CD14-positive monocyte (primary cell): ENCODE results near the gene LSM10. TPM values are rescaled to one million over a fixed set of nuclear protein-coding genes. Genes with fewer than 3 reads are reported as not detected.

Experiments used
- DNase-seq, 3 donors: peaks; one replicate each; pipeline ENCODE4 v3.0.0-alpha.2; 2011 to 2022
- H2AFZ ChIP-seq: 2 replicates; pipeline ENCODE4 v1.6.0; 2012; ENCODE audit warnings: mild to moderate bottlenecking, low read depth, low read length, inconsistent platforms; ENCODE audit not compliant: insufficient read depth, poor library complexity, severe bottlenecking
- H3K27ac ChIP-seq, 2 donors: 1 replicate in 1 of 2; 2 replicates in 1 of 2; pipeline ENCODE4 v1.5.1; 2012 to 2013; ENCODE audit warnings: low read length in 2 of 2, control low read depth in 1 of 2, inconsistent platforms in 1 of 2, low read depth in 1 of 2, mild to moderate bottlenecking in 1 of 2
- H3K27me3 ChIP-seq, 2 donors: one replicate each; pipeline versions ENCODE4 v1.6.0 to v1.6.1; 2011 to 2013; ENCODE audit warnings: low read length in 2 of 2; ENCODE audit not compliant: control insufficient read depth in 2 of 2, insufficient read depth in 2 of 2
- H3K36me3 ChIP-seq, 2 donors: replicated peaks in 1 of 2; 1 replicate in 1 of 2; 2 replicates in 1 of 2; pipeline versions ENCODE4 v1.5.1 to v1.6.1; 2012 to 2013; ENCODE audit warnings: low read length in 2 of 2, control low read depth in 1 of 2, inconsistent platforms in 1 of 2, mild to moderate bottlenecking in 1 of 2; ENCODE audit not compliant: insufficient read depth in 2 of 2, control insufficient read depth in 1 of 2
- H3K4me1 ChIP-seq, 2 donors: 1 replicate in 1 of 2; 2 replicates in 1 of 2; pipeline versions ENCODE4 v1.5.1 to v1.6.1; 2012 to 2013; ENCODE audit warnings: low read length in 2 of 2, control low read depth in 1 of 2, inconsistent platforms in 1 of 2, mild to moderate bottlenecking in 1 of 2, moderate library complexity in 1 of 2; ENCODE audit not compliant: insufficient read depth in 2 of 2, control insufficient read depth in 1 of 2
- H3K4me2 ChIP-seq: replicated peaks from 2 replicates; pipeline ENCODE3; 2012; ENCODE audit warnings: low read length, moderate library complexity, mild to moderate bottlenecking; ENCODE audit not compliant: poor library complexity, severe bottlenecking; ENCODE audit errors: extremely low read depth
- H3K4me3 ChIP-seq, 3 experiments: fragments of 200-600 bp in 1 of 3; sonication (generic) in 1 of 3; replicated peaks in 1 of 3; 1 replicate in 2 of 3; 2 replicates in 1 of 3; pipeline ENCODE4 v1.5.1; 2011 to 2013; ENCODE audit warnings: low read length in 3 of 3, mild to moderate bottlenecking in 3 of 3, control low read depth in 2 of 3, low read depth in 2 of 3, inconsistent platforms in 1 of 3, moderate library complexity in 1 of 3
- H3K79me2 ChIP-seq: 2 replicates; pipeline ENCODE4 v1.6.0; 2012; ENCODE audit warnings: mild to moderate bottlenecking, control low read depth, inconsistent platforms, low read length, moderate library complexity; ENCODE audit not compliant: insufficient read depth
- H3K9ac ChIP-seq: 2 replicates; pipeline ENCODE4 v1.6.0; 2017; ENCODE audit warnings: low read length, mild to moderate bottlenecking; ENCODE audit not compliant: insufficient read depth, poor library complexity, severe bottlenecking
- H3K9me3 ChIP-seq, 2 donors: replicated peaks in 1 of 2; 1 replicate in 1 of 2; 2 replicates in 1 of 2; pipeline versions ENCODE4 v1.5.1 to v1.6.1; 2012 to 2013; ENCODE audit warnings: low read length in 2 of 2, control low read depth in 1 of 2; ENCODE audit not compliant: control insufficient read depth in 1 of 2, insufficient read depth in 1 of 2
- H4K20me1 ChIP-seq: 2 replicates; pipeline ENCODE4 v1.6.0; 2012; ENCODE audit warnings: mild to moderate bottlenecking, low read length, control low read depth, moderate library complexity; ENCODE audit not compliant: insufficient read depth
- H3K27ac Mint-ChIP-seq, 7 donors: one replicate each; pipeline ENCODE4 v1.8.0; 2020; ENCODE audit warnings: mild to moderate bottlenecking in 7 of 7, mixed read lengths in 7 of 7, moderate library complexity in 6 of 7, inconsistent platforms in 2 of 7
- H3K27me3 Mint-ChIP-seq, 3 donors: one replicate each; pipeline ENCODE4 v1.8.0; 2021 to 2022; ENCODE audit warnings: low read depth in 3 of 3, mild to moderate bottlenecking in 3 of 3, mixed read lengths in 3 of 3, moderate library complexity in 3 of 3, inconsistent platforms in 1 of 3
- H3K36me3 Mint-ChIP-seq, 2 donors: one replicate each; pipeline ENCODE4 v1.8.0; 2020; ENCODE audit warnings: mixed read lengths in 2 of 2, inconsistent platforms in 1 of 2, mild to moderate bottlenecking in 1 of 2
- H3K4me1 Mint-ChIP-seq: one replicate; pipeline ENCODE4 v1.8.0; 2020; ENCODE audit warnings: mild to moderate bottlenecking, mixed read lengths
- H3K4me3 Mint-ChIP-seq, 2 donors: one replicate each; pipeline ENCODE4 v1.8.0; 2020; ENCODE audit warnings: mild to moderate bottlenecking in 2 of 2, mixed read lengths in 2 of 2, moderate library complexity in 1 of 2
- H3K9me3 Mint-ChIP-seq, 7 donors: one replicate each; pipeline ENCODE4 v1.8.0; 2020 to 2022; ENCODE audit warnings: mixed read lengths in 7 of 7, mild to moderate bottlenecking in 6 of 7, moderate library complexity in 6 of 7, inconsistent platforms in 2 of 7
- CTCF ChIP-seq: fragments of 200-600 bp; IDR thresholded peaks from one replicate; pipeline ENCODE4 v1.8.0; 2022; ENCODE audit warnings: antibody characterized with exemption, mild to moderate bottlenecking
- WGBS: methylation state at CpG from one replicate; pipeline ENCODE4 v1.1.5; 2013; ENCODE audit warnings: missing lambda C conversion rate; ENCODE audit not compliant: insufficient coverage; 5-methylcytosine and 5-hydroxymethylcytosine counted together
- intact Hi-C, 2 donors: fragments of 100-400 bp; cut with micrococcal nuclease; formaldehyde crosslinking; loops; one replicate each; pipeline versions ENCODE4 v1.15.0 to v1.15.1; 2023
- polyA plus RNA-seq, 3 donors: library from polyadenylated mRNA; depleted of rRNA in 1 of 3; unstranded in 2 of 3; stranded (reverse) in 1 of 3; fragments of 300-500 nt in 2 of 3; fragments of >200 nt in 1 of 3; fragmentation: Illumina TruSeq in 2 of 3; gene quantifications; 1 replicate in 2 of 3; 2 replicates in 1 of 3; pipeline ENCODE4 v1.2.3, GENCODE V29; 2012 to 2021

The LSM10 gene
- polyA plus RNA-seq, 3 donors: 91.4 to 234 (median 224) TPM

- intact Hi-C loops: no loop called here
- Mint-ChIP-seq H3K27ac (peak overlapping the region in 2 of 7 donors; percentile 73 to 82), H3K36me3 (peaks cover 41 to 45% of the 10 kb centered on the region in 2 donors), H3K27me3 (peaks cover 0 to 6% (median 0%) of the 10 kb centered on the region in 3 donors), H3K4me3 (peak overlapping the region; percentile 35 to 97), H3K4me1 (peaks cover 71% of the 10 kb centered on the region), H3K9me3 (peaks cover 0 to 3% (median 0%) of the 10 kb centered on the region in 7 donors)
- H3K79me2 ChIP-seq: peaks cover 72% of the 10 kb centered on the region
- H3K4me3 ChIP-seq: no peak overlapping the region
- no peak for TF ChIP-seq CTCF
- H3K27ac ChIP-seq: no peak overlapping the region
- H3K4me1 ChIP-seq: peaks cover 43 to 57% of the 10 kb centered on the region in 2 donors
- peak overlapping the region; percentile 1 for H3K4me2 ChIP-seq
- no peak for DNase-seq
- H3K9me3 ChIP-seq: no peaks in the 10 kb centered on the region
- WGBS: 90% methylated on average over 4 of the region's 4 CpGs
- no peak overlapping the region for H3K9ac ChIP-seq
- H2AFZ ChIP-seq: no peak overlapping the region
- H3K27me3 ChIP-seq: no peaks in the 10 kb centered on the region
- peaks cover 0 to 17% of the 10 kb centered on the region in 2 donors for H3K36me3 ChIP-seq
- peaks cover 47% of the 10 kb centered on the region for H4K20me1 ChIP-seq
These were observed 14.5 kb downstream of the LSM10 start for GRCh38 chr1:36383240-36383639.

- no peak for DNase-seq
- Histone ChIP-seq H3K4me1 (peaks cover 43 to 57% of the 10 kb centered on the region in 2 donors), H3K27me3 (no peaks in the 10 kb centered on the region), H3K4me3 (no peak overlapping the region), H3K4me2 (no peak overlapping the region), H3K9me3 (no peaks in the 10 kb centered on the region), H3K36me3 (peaks cover 0 to 17% of the 10 kb centered on the region in 2 donors), H3K27ac (no peak overlapping the region), H3K9ac (no peak overlapping the region), H3K79me2 (peaks cover 78% of the 10 kb centered on the region), H2AFZ (no peak overlapping the region), H4K20me1 (peaks cover 47% of the 10 kb centered on the region)
- intact Hi-C loops: no loop called here
- Mint-ChIP-seq H3K4me3 (no peak overlapping the region), H3K36me3 (peaks cover 41 to 49% of the 10 kb centered on the region in 2 donors), H3K4me1 (peaks cover 71% of the 10 kb centered on the region), H3K27me3 (peaks cover 0 to 6% (median 0%) of the 10 kb centered on the region in 3 donors), H3K27ac (peak overlapping the region in 2 of 7 donors; percentile 26 to 41), H3K9me3 (peaks cover 0 to 3% (median 0%) of the 10 kb centered on the region in 7 donors)
- no peak for TF ChIP-seq CTCF
- WGBS: 95% methylated on average over 3 of the region's 4 CpGs
These were observed 15.0 kb downstream of the LSM10 start for GRCh38 chr1:36382669-36383068.
